Measurements from ENCODE around the gene EFCAB12. TPM values are rescaled to one million over a fixed set of nuclear protein-coding genes. Genes with fewer than 3 reads are reported as not detected.
"Not testable (repeated sequence)": the region's sequence is repeated elsewhere in the genome, so short reads cannot be mapped to it uniquely, and the experiment has no call there.

The EFCAB12 gene
- polyA plus RNA-seq, 3 donors from 2014 or later: 0.12 TPM; not detected in 2

DNA sequence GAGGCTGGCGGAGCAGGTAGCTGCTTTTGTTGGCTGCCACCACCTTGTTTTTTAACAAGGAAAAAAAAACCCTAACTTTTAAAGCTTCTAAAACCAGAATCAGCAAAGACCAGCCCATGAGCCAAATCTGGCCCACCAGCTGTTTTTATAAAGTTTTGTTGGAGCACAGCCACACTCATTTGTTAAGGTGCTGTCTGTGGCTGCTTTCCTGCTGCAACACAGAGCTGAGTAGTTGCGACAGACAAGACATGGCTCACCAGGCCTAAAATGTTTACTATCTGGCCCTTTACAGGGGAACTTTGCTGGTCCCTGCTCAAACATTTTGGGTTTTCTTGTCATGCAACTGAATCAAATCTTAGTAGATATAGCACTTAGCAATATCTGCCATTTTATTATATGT is 18.9 kb downstream of the EFCAB12 start:
- no peaks in the 10 kb centered on the region for H3K36me3 Mint-ChIP-seq
- H3K9me3 Mint-ChIP-seq: no peaks in the 10 kb centered on the region
- H3K4me1 Mint-ChIP-seq: no peaks in the 10 kb centered on the region
- no peak for DNase-seq
- peaks cover 0 to 4% (median 3%) of the 10 kb centered on the region in 3 donors for H3K27me3 Mint-ChIP-seq (ENCODE audit: low read depth in 3 of 3)
- H3K27ac Mint-ChIP-seq: no peak overlapping the region
- H3K4me3 Mint-ChIP-seq: no peak overlapping the region

DNA sequence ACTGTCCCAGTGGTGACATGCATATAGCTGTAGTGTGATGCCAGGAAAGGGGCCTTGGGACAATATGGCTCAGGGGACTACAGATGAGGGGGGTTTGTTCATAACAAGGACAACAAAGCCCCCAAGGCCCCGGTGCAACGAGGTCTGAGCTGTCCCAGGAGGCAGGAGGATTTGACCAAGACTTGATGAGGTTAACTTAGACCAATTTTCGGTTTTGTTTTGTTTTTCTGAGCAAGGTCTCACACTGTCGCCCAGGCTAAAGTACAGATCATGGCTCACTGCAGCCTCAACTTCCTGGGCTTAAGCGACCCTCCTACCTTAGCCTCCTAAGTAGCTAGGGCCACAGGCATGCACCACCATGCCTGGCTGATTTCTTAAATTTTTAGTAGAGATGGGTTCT is 23.8 kb downstream of the EFCAB12 start:
- Mint-ChIP-seq H3K4me1 (peaks cover under 1 to 2% of the 10 kb centered on the region in 2 donors), H3K27me3 (ENCODE audit: low read depth in 3 of 3) (peaks cover 0 to 3% (median 0%) of the 10 kb centered on the region in 3 donors), H3K4me3 (no peak overlapping the region), H3K27ac (no peak overlapping the region), H3K9me3 (no peaks in the 10 kb centered on the region), H3K36me3 (no peaks in the 10 kb centered on the region)
- DNase-seq: no peak

DNA sequence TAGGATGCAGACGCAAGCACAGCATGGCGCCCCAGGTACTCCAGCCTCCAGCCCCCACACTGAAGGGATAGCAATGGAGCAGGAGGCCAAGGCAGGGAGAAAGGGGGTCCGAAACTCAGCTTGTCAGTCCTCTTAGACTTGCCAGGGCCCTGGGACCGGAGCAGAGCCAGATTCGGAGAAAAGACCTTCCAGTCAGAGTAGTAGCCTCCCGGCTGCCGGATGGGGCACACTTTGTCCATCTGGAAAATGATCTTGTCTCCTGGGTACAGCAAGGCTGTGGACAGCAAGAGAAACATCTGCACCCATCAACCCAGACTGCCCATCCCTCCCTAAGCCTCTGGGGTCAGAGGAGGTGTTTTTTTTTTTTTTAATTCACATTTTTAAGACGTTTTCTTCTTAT is 24.3 kb downstream of the EFCAB12 start:
- Mint-ChIP-seq H3K27ac (no peak overlapping the region), H3K4me1 (peaks cover 6 to 7% of the 10 kb centered on the region in 2 donors), H3K9me3 (no peaks in the 10 kb centered on the region), H3K36me3 (no peaks in the 10 kb centered on the region), H3K27me3 (ENCODE audit: low read depth in 3 of 3) (peaks cover 3 to 6% (median 5%) of the 10 kb centered on the region in 3 donors), H3K4me3 (no peak overlapping the region)
- DNase-seq: no peak

DNA sequence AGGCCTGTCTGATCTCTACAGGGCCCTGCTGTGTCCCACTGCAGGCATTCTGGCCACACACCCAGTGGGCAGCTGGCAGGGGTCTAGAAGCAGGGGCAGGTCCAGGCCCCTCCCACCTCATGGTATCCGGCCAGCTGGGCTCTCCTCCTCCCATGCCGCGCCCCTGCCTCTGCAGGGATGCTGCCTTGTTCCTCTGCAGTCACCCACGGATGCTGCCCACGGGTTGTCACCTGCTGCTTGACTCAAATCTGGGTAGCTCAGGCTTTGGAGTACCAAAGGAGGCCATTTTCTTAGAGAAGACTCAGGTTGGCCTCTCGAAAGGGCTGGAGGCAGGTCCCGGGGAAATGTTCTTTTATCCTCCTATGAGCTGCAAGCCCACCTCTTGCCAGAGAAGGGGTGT is 25.0 kb downstream of the EFCAB12 start:
- Mint-ChIP-seq H3K27me3 (ENCODE audit: low read depth in 3 of 3) (peaks cover 4 to 6% (median 5%) of the 10 kb centered on the region in 3 donors), H3K36me3 (no peaks in the 10 kb centered on the region), H3K27ac (no peak overlapping the region), H3K4me3 (no peak overlapping the region), H3K4me1 (peaks cover 10 to 13% of the 10 kb centered on the region in 2 donors), H3K9me3 (no peaks in the 10 kb centered on the region)
- DNase-seq: no peak

DNA sequence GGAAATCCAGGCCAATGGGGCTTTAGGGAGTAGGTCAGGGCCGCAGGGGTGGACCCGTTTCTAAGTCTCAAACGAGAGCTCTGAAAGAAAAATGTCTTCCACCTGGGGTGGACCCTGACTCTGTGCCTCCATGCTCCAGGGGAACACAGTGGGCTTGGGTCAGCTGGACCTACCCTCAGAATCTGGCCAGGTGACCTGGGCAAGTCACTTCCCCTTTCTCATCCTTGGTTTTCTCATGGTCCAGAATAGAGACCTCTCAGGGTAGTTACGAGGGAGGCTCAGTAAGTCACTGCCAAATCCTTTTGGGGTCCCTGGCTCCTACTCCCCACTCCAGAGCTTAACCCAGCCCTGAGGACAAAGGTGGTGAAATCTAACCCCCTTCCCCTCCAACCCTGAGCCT is 25.8 kb downstream of the EFCAB12 start:
- no peak overlapping the region for H3K27ac Mint-ChIP-seq

DNA sequence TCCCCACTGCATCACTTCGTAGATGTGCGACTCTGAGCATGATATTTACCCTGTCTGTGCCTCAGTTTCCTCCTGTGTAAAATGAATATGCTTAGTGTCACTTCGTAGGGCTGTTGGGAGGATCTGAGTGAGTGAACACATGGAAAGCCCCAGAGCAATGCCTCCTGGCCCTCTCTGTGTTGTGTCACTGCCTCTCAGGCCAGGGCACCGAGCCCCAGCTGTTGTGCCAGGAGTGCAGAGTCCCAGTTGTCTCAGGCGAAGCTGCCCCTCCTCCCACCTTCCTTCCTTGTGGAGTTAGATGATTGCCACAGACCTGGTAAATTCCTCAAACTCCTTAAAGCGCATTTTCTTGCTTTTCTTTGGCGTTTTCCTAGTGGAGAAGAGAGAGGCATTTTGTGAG is 26.2 kb downstream of the EFCAB12 start:
- H3K4me3 Mint-ChIP-seq: no peak overlapping the region
- peaks cover 4 to 6% (median 5%) of the 10 kb centered on the region in 3 donors for H3K27me3 Mint-ChIP-seq (ENCODE audit: low read depth in 3 of 3)

More for the DNA sequence above, 25.8 kb downstream of the EFCAB12 start:
- Mint-ChIP-seq H3K36me3 (peaks cover 0 to under 1% (median 0%) of the 10 kb centered on the region in 3 donors), H3K27me3 (ENCODE audit: low read depth in 3 of 3) (peaks cover 4 to 6% (median 5%) of the 10 kb centered on the region in 3 donors), H3K9me3 (no peaks in the 10 kb centered on the region), H3K4me3 (no peak overlapping the region), H3K4me1 (peaks cover 18 to 21% of the 10 kb centered on the region in 2 donors)
- no peak for DNase-seq

DNA sequence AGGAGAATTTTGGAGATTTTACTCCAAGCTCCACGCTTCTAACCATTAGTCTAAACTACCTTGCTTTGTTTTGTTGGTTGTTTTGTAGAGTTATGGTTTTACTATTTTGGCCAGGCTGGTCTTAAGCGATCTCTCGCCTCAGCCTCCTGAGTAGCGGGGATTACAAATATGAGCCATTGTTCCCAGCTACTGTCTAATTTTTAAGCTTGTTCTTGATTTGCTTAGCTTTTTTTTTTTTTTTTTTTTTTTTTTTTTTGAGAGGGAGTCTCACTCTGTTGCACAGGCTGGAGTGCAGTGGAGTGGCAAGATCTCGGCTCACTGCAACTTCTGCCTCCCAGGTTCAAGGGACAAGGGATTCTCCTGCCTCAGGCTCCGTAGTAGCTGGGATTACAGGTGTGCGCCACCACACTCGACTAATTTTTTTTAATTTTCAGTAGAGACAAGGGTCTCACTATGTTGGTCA is 28.5 kb downstream of the EFCAB12 start:
- DNase-seq: no peak
- H3K36me3 Mint-ChIP-seq: peaks cover 0 to 6% (median 0%) of the 10 kb centered on the region in 3 donors
- H3K4me1 Mint-ChIP-seq: peaks cover 36 to 48% of the 10 kb centered on the region in 2 donors
- H3K9me3 Mint-ChIP-seq: no peaks in the 10 kb centered on the region
- H3K27me3 Mint-ChIP-seq (ENCODE audit: low read depth in 3 of 3): peaks cover 3 to 8% (median 4%) of the 10 kb centered on the region in 3 donors
- peak overlapping the region; percentile 94 to 98 (median 97) for H3K27ac Mint-ChIP-seq
- peak overlapping the region; percentile 94 to 99 (median 94) for H3K4me3 Mint-ChIP-seq

More for the DNA sequence above, 26.2 kb downstream of the EFCAB12 start:
- DNase-seq: no peak
- Mint-ChIP-seq H3K9me3 (no peaks in the 10 kb centered on the region), H3K27ac (no peak overlapping the region), H3K4me1 (peaks cover 22 to 25% of the 10 kb centered on the region in 2 donors), H3K36me3 (peaks cover 0 to 2% (median 0%) of the 10 kb centered on the region in 3 donors)

DNA sequence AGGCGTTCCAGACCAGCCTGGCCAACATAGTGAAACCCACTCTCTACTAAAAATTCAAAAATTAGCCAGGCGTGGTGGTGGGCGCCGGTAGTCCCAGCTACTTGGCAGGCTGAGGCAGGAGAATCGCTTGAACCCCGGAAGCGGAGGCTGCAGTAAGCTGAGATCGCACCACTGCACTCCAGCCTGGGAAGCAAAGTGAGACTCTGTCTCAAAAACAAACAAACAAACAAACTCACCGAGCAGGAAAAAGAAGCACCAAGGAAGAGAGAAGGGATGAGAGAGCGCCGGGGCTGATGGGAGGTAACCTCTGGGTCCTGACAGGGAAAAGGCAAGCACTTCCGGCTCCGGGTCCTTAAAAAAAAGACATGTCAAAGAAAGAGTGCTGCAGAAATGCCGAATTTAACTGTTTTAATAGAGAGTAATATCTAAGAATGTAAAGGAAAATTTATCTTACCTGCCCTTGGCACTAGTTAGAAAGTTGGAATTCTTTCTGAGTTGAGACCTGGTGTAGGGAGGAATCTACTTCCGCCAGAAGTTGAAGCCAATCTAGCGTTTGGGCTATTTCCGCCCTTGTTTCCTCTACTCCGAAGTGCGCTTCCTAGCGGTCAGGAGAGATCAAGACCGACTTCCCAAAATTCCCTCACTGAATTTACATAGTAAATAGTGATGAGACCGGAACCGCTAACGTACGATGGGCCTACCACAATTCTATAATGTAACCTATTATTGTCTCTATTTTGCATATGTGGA is 29.1 kb downstream of the EFCAB12 start:
- H3K4me1 Mint-ChIP-seq: peaks cover 36 to 53% of the 10 kb centered on the region in 2 donors

DNA sequence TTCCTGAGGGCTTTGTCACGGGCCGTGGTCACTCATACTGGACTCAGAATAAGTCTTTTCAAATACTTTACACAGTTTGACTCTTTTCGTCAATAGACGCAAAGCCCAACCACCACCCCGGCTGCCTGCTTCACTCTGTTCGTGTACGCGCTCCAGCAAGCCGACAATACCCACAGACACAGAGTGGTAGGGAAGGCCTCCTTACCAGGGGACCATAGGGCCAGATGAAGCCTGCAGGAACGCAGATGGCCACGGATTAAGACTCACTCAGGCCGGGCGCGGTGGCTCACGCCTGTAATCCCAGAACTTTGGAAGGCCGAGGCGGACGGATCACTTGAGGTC is 29.7 kb downstream of the EFCAB12 start:
- Mint-ChIP-seq H3K36me3 (peaks cover 0 to 9% (median 0%) of the 10 kb centered on the region in 3 donors), H3K27me3 (ENCODE audit: low read depth in 3 of 3) (peaks cover 3 to 8% (median 4%) of the 10 kb centered on the region in 3 donors), H3K27ac (peak overlapping the region; percentile 94 to 98 (median 97)), H3K4me1 (peaks cover 36 to 55% of the 10 kb centered on the region in 2 donors), H3K4me3 (peak overlapping the region; percentile 94 to 99 (median 94)), H3K9me3 (no peaks in the 10 kb centered on the region)
- DNase-seq: peak in 1 of 3 donors; percentile 9

More for the DNA sequence above, 29.1 kb downstream of the EFCAB12 start:
- Mint-ChIP-seq H3K9me3 (no peaks in the 10 kb centered on the region), H3K27ac (peak overlapping the region; percentile 94 to 98 (median 97)), H3K36me3 (peaks cover 0 to 9% (median 0%) of the 10 kb centered on the region in 3 donors), H3K4me3 (peak overlapping the region; percentile 94 to 99 (median 94)), H3K27me3 (ENCODE audit: low read depth in 3 of 3) (peaks cover 3 to 8% (median 4%) of the 10 kb centered on the region in 3 donors)
- peak; percentile 85 for DNase-seq

DNA sequence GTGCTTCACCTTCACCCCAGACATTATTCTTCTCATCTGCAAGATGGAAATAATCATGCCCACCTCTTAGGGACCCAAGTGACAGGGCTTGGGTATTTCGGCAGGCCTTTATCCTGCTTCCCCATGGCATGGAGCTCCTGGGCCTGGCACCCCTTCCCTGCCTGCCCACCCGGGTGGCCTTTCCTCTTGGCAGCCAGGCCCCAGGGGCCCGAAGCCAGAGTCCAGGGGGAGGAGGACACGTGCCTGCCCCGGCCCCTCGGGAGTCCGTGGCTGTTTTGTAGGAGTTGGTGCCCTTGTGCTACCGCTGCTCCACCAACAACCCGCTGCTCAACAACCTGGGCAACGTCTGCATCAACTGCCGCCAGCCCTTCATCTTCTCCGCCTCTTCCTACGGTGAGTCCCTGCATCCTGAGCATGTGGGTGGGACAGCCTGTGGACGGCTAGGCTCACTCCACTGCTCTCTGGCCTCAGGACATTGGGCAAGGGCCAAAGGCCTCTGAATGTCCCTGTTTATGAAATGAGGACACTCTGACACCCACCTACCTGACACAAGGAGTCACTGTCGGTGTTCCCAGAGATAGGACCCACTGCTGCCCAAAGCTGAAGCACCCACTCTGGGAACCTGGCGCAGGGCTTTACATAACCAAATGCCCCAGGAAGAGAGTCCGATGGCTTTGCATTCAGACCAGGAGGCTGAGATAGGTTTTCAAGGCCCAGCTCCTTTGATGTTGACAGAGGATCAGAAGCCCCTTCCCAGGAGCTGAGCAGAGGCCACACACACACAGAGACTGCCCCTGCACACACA is 34.5 kb downstream of the EFCAB12 start:
- not testable (repeated sequence) for H3K27me3 Mint-ChIP-seq (ENCODE audit: low read depth in 3 of 3)

DNA sequence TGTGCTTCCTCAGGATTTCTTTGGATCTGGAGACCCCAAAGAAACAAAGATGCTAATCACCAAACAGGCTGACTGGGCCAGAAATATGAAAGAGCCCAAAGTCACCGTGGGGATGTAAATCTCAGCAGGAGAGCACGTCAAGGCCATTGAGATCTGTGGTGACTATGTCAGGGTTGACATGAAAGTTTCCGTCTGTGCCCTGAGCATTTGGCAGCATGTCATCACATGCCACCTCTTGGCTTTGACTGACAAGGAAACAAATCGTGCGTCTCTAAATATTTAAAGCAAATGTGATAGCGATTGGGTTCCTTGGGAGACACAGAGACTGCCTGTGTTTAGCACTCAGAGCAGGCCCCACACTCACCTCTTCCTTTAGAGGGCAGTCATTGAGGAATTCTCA is 35.2 kb downstream of the EFCAB12 start:
- Mint-ChIP-seq H3K4me1 (peaks cover 27 to 40% of the 10 kb centered on the region in 2 donors), H3K36me3 (peaks cover 0 to 27% (median 3%) of the 10 kb centered on the region in 3 donors), H3K27ac (no peak overlapping the region), H3K9me3 (no peaks in the 10 kb centered on the region), H3K27me3 (ENCODE audit: low read depth in 3 of 3) (peaks cover 0 to 3% (median 0%) of the 10 kb centered on the region in 3 donors), H3K4me3 (no peak overlapping the region)
- DNase-seq: no peak

More for the DNA sequence above, 34.5 kb downstream of the EFCAB12 start:
- not testable (repeated sequence) for H3K27ac Mint-ChIP-seq, H3K4me3 Mint-ChIP-seq, H3K9me3 Mint-ChIP-seq, DNase-seq
- H3K4me1 Mint-ChIP-seq: peaks cover 33 to 47% of the 10 kb centered on the region in 2 donors
- peaks cover 0 to 23% (median 3%) of the 10 kb centered on the region in 3 donors for H3K36me3 Mint-ChIP-seq

DNA sequence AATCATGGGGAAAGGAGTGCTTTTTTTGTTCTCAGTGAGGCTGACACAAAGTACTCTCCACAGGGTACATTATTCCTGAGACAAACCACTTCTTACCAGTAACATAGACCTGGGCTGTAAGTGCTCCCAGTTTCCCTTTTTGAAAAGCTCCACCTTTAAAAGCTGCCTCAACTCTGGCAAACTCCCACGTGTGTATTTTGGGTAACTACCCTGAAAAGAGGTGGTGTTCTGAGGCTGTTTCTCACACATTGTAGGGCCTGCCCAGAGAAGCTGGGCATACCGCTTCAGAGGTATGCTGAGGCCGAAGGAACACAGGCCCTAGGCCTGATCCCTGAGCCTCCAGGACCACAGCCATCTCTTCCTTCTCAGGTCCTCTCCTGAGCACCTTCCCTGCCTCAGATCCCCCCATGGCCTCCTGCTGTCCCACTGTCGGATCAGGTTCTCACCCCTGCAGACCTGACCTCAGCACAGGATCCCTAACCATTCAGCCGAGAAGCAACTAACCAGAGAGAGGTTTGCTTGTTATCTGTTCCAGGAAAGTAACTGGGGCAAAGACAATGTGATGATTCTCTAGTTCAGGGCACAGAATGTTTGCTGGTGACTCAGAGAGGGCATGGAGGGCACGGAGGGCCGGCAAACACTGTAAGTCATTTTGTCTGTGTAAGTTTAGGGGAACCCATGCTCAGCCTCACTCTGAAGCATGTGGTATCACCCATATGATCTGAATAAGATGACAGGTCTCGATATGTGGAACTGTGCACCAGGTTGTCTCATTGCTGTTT is 36.1 kb downstream of the EFCAB12 start:
- H3K4me3 Mint-ChIP-seq; H3K27me3 Mint-ChIP-seq (ENCODE audit: low read depth in 3 of 3); H3K9me3 Mint-ChIP-seq; DNase-seq: not testable (repeated sequence)
- H3K4me1 Mint-ChIP-seq: peaks cover 17 to 30% of the 10 kb centered on the region in 2 donors
- peak overlapping the region in 1 of 6 donors; percentile 19 for H3K27ac Mint-ChIP-seq
- peaks cover 0 to 34% (median 4%) of the 10 kb centered on the region in 3 donors for H3K36me3 Mint-ChIP-seq

DNA sequence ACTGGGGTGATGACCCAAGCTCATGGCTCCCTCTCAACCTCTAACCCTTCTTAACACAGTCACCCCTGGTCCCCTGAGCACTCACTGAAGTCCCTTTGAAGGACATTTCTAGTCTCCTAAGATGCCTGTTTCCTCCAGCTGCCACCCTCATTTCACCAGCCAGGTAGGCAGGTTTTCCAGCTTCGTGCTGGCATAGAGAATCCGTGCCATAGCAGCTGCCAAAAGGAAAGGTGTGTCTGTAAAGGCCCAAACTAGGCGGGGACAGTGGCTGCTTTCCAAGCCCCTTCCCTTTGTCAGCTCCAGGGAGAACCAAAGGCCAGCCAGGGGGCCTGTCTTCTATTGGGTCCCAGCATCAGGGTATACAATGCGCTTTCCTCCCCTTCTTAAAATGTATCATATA is 36.9 kb downstream of the EFCAB12 start:
- H3K9me3 Mint-ChIP-seq; DNase-seq; H3K4me3 Mint-ChIP-seq; H3K27ac Mint-ChIP-seq; H3K27me3 Mint-ChIP-seq (ENCODE audit: low read depth in 3 of 3): not testable (repeated sequence)
- Mint-ChIP-seq H3K36me3 (peaks cover 0 to 37% (median 9%) of the 10 kb centered on the region in 3 donors), H3K4me1 (peaks cover 11 to 23% of the 10 kb centered on the region in 2 donors)

All from immature natural killer cell (primary cell).